ENCODE measurements around the gene PTPRR.

The PTPRR gene

DNA sequence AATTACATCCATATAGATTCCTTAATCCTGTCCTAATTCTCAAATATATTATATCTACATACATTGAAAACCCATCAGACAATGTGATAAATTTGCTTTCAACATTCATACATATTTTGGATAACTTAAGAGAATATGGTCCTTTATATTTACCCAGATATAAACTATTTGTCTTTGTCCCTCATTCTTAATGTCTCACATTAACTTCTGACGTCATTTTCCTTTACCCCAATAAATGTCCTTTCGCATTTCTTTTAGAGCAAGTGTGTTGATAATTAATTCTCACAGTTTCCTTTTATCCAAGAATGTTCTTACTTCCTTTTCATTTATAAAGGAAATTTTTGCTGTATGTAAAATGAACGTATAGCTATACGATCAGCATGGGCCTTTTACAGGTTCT lies 12.6 kb upstream of the PTPRR start:
- Histone ChIP-seq H3F3A (ENCODE audit: low read depth) (no peaks in the 10 kb centered on the region), H3K9ac (ENCODE audit: low read depth, low read length, poor library complexity, severe bottlenecking) (no peak overlapping the region), H3K4me2 (ENCODE audit: low read depth, low read length, poor library complexity, severe bottlenecking) (no peak overlapping the region)

DNA sequence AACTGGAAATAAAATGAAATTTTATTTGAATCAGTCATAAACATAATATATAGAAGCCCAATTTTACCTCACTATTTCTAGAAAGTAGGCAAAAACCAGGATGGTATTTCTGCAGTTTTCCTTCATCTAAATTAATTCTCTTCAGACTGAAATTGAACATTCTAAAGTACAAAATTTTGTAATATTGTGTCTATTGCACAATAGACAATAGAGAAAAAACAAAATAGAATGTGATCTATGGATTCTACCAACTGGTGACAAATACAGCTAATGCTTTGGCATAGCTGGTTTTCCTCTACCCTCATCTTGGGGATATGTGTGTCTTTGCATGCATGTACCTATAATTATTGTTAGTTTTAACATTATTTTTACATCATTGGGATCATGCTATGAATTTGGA lies 8.5 kb upstream of the PTPRR start:
- no peak overlapping the region for H3K4me3 ChIP-seq (ENCODE audit: low read length, poor library complexity, severe bottlenecking)
- H3K9ac ChIP-seq (ENCODE audit: low read depth, low read length, poor library complexity, severe bottlenecking) = no peak overlapping the region
- no peaks in the 10 kb centered on the region for H3K9me2 ChIP-seq (replicated peaks; ENCODE audit: low read depth, low read length)
- no peaks in the 10 kb centered on the region for H4K20me1 ChIP-seq (ENCODE audit: insufficient read depth, low read length, poor library complexity, severe bottlenecking)
- no peaks in the 10 kb centered on the region for H3K36me3 ChIP-seq (ENCODE audit: insufficient read depth, low read length)
- no peak overlapping the region for H3K4me2 ChIP-seq (ENCODE audit: low read depth, low read length, poor library complexity, severe bottlenecking)
- H3K9me3 ChIP-seq (ENCODE audit: insufficient read depth, low read depth, low read length) = no peaks in the 10 kb centered on the region
- TF ChIP-seq, protein P1, sequence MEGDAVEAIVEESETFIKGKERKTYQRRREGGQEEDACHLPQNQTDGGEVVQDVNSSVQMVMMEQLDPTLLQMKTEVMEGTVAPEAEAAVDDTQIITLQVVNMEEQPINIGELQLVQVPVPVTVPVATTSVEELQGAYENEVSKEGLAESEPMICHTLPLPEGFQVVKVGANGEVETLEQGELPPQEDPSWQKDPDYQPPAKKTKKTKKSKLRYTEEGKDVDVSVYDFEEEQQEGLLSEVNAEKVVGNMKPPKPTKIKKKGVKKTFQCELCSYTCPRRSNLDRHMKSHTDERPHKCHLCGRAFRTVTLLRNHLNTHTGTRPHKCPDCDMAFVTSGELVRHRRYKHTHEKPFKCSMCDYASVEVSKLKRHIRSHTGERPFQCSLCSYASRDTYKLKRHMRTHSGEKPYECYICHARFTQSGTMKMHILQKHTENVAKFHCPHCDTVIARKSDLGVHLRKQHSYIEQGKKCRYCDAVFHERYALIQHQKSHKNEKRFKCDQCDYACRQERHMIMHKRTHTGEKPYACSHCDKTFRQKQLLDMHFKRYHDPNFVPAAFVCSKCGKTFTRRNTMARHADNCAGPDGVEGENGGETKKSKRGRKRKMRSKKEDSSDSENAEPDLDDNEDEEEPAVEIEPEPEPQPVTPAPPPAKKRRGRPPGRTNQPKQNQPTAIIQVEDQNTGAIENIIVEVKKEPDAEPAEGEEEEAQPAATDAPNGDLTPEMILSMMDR (conservative IDR thresholded peaks at IDR 0.05; ENCODE audit: low read length) = no peak
- no peak for TF ChIP-seq EZH2phosphoT487 (IDR thresholded peaks at IDR 0.05; ENCODE audit: borderline replicate concordance)
- H3K79me2 ChIP-seq (ENCODE audit: insufficient read depth, low read length) = no peaks in the 10 kb centered on the region
- H2AFZ ChIP-seq (ENCODE audit: low read length) = no peak overlapping the region
- H3K4me1 ChIP-seq (ENCODE audit: insufficient read depth, low read length, poor library complexity, severe bottlenecking) = no peaks in the 10 kb centered on the region
- no peaks in the 10 kb centered on the region for H3K27me3 ChIP-seq (ENCODE audit: insufficient read depth, low read length, poor library complexity, severe bottlenecking)
- H3F3A ChIP-seq (ENCODE audit: low read depth) = no peaks in the 10 kb centered on the region

More for the DNA sequence above, 12.6 kb upstream of the PTPRR start:
- Histone ChIP-seq H3K9me3 (ENCODE audit: insufficient read depth, low read depth, low read length) (no peaks in the 10 kb centered on the region), H3K27me3 (ENCODE audit: insufficient read depth, low read length, poor library complexity, severe bottlenecking) (no peaks in the 10 kb centered on the region), H3K4me3 (ENCODE audit: low read length, poor library complexity, severe bottlenecking) (no peak overlapping the region), H4K20me1 (ENCODE audit: insufficient read depth, low read length, poor library complexity, severe bottlenecking) (no peaks in the 10 kb centered on the region), H3K36me3 (ENCODE audit: insufficient read depth, low read length) (no peaks in the 10 kb centered on the region), H3K79me2 (ENCODE audit: insufficient read depth, low read length) (no peaks in the 10 kb centered on the region), H2AFZ (ENCODE audit: low read length) (no peak overlapping the region), H3K9me2 (replicated peaks; ENCODE audit: low read depth, low read length) (no peaks in the 10 kb centered on the region), H3K4me1 (ENCODE audit: insufficient read depth, low read length, poor library complexity, severe bottlenecking) (no peaks in the 10 kb centered on the region)
- TF ChIP-seq EZH2phosphoT487 (IDR thresholded peaks at IDR 0.05; ENCODE audit: borderline replicate concordance) = no peak
- TF ChIP-seq, protein P1 (conservative IDR thresholded peaks at IDR 0.05; ENCODE audit: low read length) = no peak

DNA sequence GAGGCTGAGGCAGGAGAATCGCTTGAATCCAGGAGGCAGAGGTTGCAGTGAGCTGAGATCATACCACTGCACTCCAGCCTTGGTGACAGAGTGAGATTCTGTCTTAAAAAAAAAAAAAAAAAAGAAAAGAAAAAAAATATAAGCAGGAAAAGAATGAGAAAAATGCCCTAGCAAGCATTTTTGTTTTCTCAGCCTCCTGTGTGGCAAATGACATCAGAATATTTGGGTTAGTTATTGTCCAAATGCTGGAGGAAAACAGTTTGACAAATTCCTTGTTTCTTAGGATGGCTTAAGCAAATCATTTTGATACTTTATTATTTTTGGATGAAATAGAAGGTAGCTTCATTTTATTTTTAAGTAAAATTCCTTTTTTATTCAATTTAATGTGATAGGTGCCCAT lies 7.5 kb upstream of the PTPRR start:
- Histone ChIP-seq H3K4me2 (ENCODE audit: low read depth, low read length, poor library complexity, severe bottlenecking) (no peak overlapping the region), H3K79me2 (ENCODE audit: insufficient read depth, low read length) (no peaks in the 10 kb centered on the region), H3K27me3 (ENCODE audit: insufficient read depth, low read length, poor library complexity, severe bottlenecking) (no peaks in the 10 kb centered on the region), H3K4me1 (ENCODE audit: insufficient read depth, low read length, poor library complexity, severe bottlenecking) (no peaks in the 10 kb centered on the region), H3K9me3 (ENCODE audit: insufficient read depth, low read depth, low read length) (no peaks in the 10 kb centered on the region), H3K4me3 (ENCODE audit: low read length, poor library complexity, severe bottlenecking) (no peak overlapping the region), H4K20me1 (ENCODE audit: insufficient read depth, low read length, poor library complexity, severe bottlenecking) (no peaks in the 10 kb centered on the region), H3K36me3 (ENCODE audit: insufficient read depth, low read length) (no peaks in the 10 kb centered on the region), H3F3A (ENCODE audit: low read depth) (no peaks in the 10 kb centered on the region), H3K9ac (ENCODE audit: low read depth, low read length, poor library complexity, severe bottlenecking) (no peak overlapping the region), H3K9me2 (replicated peaks; ENCODE audit: low read depth, low read length) (no peaks in the 10 kb centered on the region), H2AFZ (ENCODE audit: low read length) (no peak overlapping the region)
- TF ChIP-seq, protein P1 (conservative IDR thresholded peaks at IDR 0.05; ENCODE audit: low read length) = no peak
- TF ChIP-seq EZH2phosphoT487 (IDR thresholded peaks at IDR 0.05; ENCODE audit: borderline replicate concordance) = no peak

All from Loucy (cell line).